Hypothalamus (tissue), 51 donors: ENCODE data around the gene TK2.
A peak's percentile ranks its signal among the peaks of the same experiment; 100 is the strongest.
"Not testable (repeated sequence)": the region's sequence is repeated elsewhere in the genome, so short reads cannot be mapped to it uniquely, and the experiment has no call there.

Experiments used
- DNase-seq, 51 donors: peaks; one replicate each; lab custom pipeline; 2025; lab: John Stamatoyannopoulos, UW

TK2 gene

DNA sequence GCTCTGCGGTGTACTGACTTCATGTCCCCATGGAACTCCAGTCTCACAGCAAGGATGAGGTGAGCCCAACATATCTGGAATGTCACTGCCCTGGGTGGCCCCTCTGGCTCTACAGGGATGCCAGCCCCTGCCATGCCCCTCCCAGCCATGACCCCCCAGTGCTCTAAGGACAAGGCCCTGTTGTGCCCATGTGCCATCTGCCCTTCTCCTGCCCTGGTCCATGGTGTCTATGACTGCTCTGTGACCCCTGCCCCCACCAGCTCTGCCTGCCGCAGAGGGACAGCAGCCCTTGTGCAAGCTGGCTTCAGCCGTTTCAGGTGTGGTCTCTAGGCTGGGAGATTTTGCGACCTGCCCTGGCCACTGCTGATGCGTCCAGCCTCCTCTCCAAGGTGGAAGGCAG lies 40.3 kb downstream of the TK2 start:
- no peak for DNase-seq

GRCh38 chr16:66508914-66509496 lies 40.9 kb downstream of the TK2 start:
- no peak for DNase-seq

- no peak for DNase-seq
Measured at GRCh38 chr16:66508248-66508913, 41.5 kb downstream of the TK2 start.

DNA sequence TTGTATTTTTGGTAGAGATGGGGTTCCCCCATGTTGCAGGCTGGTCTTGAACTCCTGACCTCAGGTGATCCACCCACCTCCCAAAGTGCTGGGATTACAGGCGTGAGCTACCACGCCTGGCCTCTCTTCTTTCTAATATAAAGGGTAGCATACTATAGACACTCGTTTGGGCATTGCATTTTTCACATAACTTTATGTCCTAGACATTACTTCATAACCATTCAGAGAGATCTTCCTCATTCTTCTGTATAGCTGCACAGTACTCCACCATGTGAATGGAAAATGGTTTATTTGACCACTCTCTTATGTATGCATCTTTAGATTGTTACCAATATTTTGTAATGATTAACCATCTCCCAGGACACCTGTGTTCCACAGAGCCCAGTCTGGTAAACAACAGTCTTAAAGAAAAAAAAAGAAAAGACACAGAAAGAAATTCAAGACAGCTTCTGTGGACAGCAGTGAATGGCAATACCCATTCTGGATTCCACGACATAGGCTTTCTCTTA lies 42.1 kb downstream of the TK2 start:
- no peak for DNase-seq

- no peak for DNase-seq
Measured at GRCh38 chr16:66503612-66504011, 46.3 kb downstream of the TK2 start.

DNA sequence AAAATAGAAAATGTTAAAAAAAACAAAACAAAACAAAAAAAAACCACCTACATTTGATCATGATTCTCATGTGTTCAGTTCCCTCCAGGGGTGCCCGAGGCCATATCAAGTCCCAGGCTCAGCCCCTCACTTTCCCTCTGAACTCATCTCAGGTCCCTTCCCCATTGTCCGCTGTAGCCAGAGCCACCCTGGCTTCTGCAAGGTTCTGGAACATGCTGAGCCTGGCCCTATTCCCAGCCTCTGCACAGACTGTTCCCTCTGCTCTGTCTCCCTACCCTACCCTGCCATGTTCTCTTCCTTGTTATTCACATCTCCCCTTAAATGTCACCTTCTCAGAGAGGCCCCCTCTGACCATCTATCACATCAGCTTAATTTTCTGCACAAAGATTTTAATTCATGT lies 46.9 kb downstream of the TK2 start:
- DNase-seq = peak in 29 of 51 donors; percentile 14 to 73 (median 40)

DNA sequence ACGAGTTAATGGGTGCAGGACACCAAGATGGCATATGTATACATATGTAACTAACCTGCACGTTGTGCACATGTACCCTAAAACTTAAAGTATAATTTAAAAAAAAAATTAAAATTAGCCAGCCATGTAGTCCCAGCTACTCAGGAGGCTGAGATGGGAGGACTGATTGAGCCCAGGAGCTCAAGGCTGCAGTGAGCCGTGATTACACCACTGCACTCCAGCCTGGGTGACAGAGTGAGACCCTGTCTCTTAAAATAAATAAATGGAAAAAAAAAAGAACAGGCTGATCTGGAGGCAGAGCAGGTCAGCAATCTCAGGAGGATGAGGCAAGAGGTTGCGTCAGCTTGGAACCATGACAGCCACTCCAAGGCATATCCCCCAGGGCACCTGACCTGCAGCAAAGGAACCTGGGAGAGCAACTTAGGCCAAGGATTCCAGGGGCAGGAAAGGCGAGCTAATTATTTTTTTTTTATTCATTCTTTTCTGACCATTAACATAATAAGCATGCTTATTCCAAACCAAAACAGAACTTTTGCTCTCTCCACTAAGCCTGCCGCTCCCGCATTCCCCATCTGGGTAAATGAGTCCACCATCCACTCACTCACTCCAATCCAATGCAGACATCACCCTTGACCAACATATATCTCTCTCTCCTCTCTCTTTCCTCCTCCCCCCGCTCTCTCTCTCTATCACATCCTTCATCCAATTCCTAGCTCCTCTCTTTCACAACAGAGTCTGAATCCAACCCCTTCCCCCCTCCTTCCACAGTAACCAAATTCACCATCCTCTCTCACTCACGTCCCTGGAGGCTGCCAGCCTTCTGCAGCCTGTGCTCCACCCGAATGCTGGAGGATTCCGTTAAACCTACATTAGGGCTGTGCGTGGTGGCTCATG lies 47.7 kb downstream of the TK2 start:
- peak in 2 of 51 donors; percentile 12 to 20 for DNase-seq

GRCh38 chr16:66501563-66501962 lies 48.4 kb downstream of the TK2 start:
- DNase-seq = not testable (repeated sequence)

- DNase-seq = not testable (repeated sequence)
Measured at GRCh38 chr16:66497921-66498320, 52.0 kb downstream of the TK2 start.

GRCh38 chr16:66496226-66496625 lies 53.7 kb downstream of the TK2 start:
- DNase-seq = not testable (repeated sequence)

GRCh38 chr16:66495440-66495839 lies 54.5 kb downstream of the TK2 start:
- no peak for DNase-seq

GRCh38 chr16:66494916-66495315 lies 55.0 kb downstream of the TK2 start:
- DNase-seq = no peak

- no peak for DNase-seq
Measured at GRCh38 chr16:66493490-66494401, 56.2 kb downstream of the TK2 start.

DNA sequence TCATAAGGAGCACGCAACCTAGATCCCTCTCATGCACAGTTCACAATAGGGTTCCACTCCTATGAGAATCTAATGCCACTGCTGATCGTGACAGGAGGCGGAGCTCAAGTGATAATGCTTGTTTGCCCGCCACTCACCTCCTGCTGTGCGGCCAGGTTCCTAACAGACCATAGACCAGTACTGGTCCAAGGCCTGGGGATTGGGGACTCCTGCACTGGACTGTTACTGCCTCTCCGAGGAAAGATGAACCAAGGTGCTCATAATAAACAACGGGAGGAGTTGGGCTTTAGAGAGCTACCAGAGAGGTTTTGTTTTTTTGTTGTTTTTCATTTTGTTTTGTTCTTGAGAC lies 58.2 kb downstream of the TK2 start:
- no peak for DNase-seq

- DNase-seq = no peak
Measured at GRCh38 chr16:66490774-66491715, 58.9 kb downstream of the TK2 start.

DNA sequence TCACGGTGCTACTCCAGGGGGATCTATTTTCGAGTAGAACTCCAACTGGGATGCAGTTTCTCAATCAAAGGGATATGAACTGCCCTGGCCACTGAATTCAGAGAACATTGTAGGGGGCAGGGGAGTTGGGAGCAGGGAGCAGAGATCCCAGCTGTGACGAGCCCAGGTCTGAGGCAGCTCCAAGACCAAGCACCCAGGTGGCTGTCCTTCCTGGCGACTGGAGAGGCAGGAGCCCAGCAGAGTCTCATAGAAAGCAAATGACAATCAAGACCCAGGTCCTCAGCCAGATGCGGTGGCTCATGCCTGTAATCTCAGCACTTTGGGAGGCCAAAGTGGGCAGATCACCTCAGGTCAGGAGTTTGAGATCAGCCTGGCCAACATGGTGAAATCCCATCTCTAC lies 60.1 kb downstream of the TK2 start:
- no peak for DNase-seq

DNA sequence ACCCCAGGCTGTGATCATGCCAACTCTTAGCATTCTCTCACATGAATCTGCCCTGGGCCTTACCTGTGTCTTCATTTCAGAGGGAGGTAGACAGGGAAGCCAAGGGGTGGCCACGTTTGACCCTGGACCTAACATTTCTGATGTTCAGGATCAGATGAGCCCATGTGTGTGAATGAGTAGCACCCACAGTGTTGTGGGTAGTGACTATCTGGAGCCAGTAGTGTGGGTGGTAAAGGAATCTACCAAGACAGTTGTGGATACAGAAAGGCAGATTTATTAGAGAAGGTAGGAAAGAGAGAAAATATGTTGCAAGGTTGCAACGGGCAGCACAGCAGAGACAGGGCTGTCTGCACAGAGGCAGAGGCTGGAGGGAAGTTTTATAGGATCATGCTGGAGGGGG lies 60.5 kb downstream of the TK2 start:
- no peak for DNase-seq

GRCh38 chr16:66488505-66488904 lies 61.4 kb downstream of the TK2 start:
- DNase-seq = no peak

DNA sequence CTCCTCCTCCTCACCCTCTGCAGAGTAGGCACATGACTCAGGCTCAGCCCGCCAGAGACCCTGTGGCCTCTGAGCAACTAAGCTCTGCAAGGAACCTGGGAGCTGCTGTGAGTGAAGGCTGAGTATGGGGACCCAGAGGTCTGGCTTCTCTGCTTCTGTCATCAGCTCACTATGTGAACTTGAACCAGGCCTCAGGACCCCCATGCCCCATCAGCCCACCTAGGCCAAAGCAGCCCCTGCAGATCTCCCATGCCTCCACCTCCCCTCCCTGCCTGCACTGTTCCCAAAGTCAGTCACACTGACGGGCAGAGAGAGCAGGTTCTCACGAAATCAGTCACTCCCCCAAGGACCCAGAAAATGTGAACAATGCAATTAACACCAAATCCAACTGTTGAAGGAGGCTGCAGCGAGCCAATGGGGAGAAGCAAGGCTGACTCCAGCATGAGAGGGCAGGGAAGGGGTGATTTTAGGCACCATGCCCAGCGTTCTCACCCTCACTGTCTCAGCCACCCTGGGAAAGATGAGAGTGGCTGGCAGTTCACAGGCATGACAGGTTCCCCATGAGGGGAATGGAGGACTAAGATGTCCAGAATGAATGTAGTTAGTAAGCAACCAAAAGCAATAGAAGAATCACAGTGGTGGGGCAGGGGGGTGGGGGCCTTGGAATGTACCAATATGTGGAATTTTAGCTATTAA lies 62.2 kb downstream of the TK2 start:
- no peak for DNase-seq
